Lower lobe of right lung (tissue), 2 donors: Measurements from ENCODE around the gene PDS5B. TPM values are rescaled to one million over a fixed set of nuclear protein-coding genes. Genes with fewer than 3 reads are reported as not detected.
"Not testable (repeated sequence)": the region's sequence is repeated elsewhere in the genome, so short reads cannot be mapped to it uniquely, and the experiment has no call there.

ENCODE experiments used
- ATAC-seq, 2 donors: fragments of 200-7000 bp; cut with Tn5 transposase; one replicate each; pipeline ENCODE4 v1.9.1; 2020 to 2022; ENCODE audit warnings: mild to moderate bottlenecking in 2 of 2, moderate library complexity in 2 of 2
- DNase-seq: peaks from one replicate; pipeline ENCODE4 v3.0.0-alpha.2; 2020
- H3K27ac ChIP-seq: fragments of 200-600 bp; one replicate; pipeline ENCODE4 v1.8.0; 2022
- H3K27me3 ChIP-seq: fragments of 200-600 bp; one replicate; pipeline ENCODE4 v1.8.0; 2022; ENCODE audit warnings: low read depth
- H3K36me3 ChIP-seq: fragments of 200-600 bp; one replicate; pipeline ENCODE4 v1.8.0; 2022; ENCODE audit warnings: mild to moderate bottlenecking
- H3K4me1 ChIP-seq: fragments of 200-600 bp; one replicate; pipeline ENCODE4 v1.8.0; 2022
- H3K4me3 ChIP-seq: fragments of 200-600 bp; one replicate; pipeline ENCODE4 v1.8.0; 2022; ENCODE audit warnings: mild to moderate bottlenecking
- H3K9me3 ChIP-seq: fragments of 200-600 bp; one replicate; pipeline ENCODE4 v1.8.0; 2022
- intact Hi-C: fragments of 100-400 bp; cut with DNase I; formaldehyde crosslinking; loops from one replicate; pipeline ENCODE4 v1.11.0; 2022
- total RNA-seq: library from RNA; stranded (reverse); fragmentation: NEBNext Ultra II Directional; extraction: Animal tissue kit (Norgen Biotek cat#: 25700); gene quantifications from one replicate; pipeline ENCODE4 v1.2.1, GENCODE V29; 2021
- TF ChIP-seq, protein P1 (sequence below): fragments of 200-600 bp; IDR thresholded peaks from one replicate; pipeline ENCODE4 v1.8.0; 2022; ENCODE audit warnings: antibody characterized with exemption, mild to moderate bottlenecking
- donor health status: DM: no; HTN: yes; CAD: no; lungs with severe emphysema.

Gene PDS5B
- total RNA-seq, 1 donor from 2014 or later, result 46.3 TPM

DNA sequence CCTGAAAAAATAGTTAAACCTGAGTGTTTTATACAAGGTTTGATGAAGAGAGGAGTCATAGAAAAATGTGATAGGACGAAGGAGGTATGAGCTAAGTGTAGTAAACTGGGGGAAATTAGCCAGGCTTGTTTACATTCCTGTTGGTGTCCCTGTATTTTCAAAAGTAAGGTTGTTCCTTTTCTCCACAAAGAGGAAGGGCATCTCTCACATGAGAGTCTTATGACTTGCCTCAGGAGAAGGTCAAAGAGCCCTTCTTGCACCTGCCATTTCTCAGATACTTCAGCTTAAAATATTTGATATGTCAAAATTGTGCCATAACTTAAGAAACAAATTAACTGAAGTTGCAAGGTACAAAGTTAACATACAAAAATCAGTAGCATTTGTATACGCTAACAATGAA, 44.0 kb upstream of the PDS5B start:
- peaks cover 4% of the 10 kb centered on the region for H3K4me1 ChIP-seq
- ATAC-seq (no peak), DNase-seq (no peak)
- no peaks in the 10 kb centered on the region for H3K27me3 ChIP-seq
- no peaks in the 10 kb centered on the region for H3K9me3 ChIP-seq
- H3K4me3 ChIP-seq, result no peak overlapping the region
- H3K36me3 ChIP-seq, result no peaks in the 10 kb centered on the region
- TF ChIP-seq, protein P1, sequence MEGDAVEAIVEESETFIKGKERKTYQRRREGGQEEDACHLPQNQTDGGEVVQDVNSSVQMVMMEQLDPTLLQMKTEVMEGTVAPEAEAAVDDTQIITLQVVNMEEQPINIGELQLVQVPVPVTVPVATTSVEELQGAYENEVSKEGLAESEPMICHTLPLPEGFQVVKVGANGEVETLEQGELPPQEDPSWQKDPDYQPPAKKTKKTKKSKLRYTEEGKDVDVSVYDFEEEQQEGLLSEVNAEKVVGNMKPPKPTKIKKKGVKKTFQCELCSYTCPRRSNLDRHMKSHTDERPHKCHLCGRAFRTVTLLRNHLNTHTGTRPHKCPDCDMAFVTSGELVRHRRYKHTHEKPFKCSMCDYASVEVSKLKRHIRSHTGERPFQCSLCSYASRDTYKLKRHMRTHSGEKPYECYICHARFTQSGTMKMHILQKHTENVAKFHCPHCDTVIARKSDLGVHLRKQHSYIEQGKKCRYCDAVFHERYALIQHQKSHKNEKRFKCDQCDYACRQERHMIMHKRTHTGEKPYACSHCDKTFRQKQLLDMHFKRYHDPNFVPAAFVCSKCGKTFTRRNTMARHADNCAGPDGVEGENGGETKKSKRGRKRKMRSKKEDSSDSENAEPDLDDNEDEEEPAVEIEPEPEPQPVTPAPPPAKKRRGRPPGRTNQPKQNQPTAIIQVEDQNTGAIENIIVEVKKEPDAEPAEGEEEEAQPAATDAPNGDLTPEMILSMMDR, result no peak
- intact Hi-C loops, result no loop called here
- H3K27ac ChIP-seq, result no peak overlapping the region

DNA sequence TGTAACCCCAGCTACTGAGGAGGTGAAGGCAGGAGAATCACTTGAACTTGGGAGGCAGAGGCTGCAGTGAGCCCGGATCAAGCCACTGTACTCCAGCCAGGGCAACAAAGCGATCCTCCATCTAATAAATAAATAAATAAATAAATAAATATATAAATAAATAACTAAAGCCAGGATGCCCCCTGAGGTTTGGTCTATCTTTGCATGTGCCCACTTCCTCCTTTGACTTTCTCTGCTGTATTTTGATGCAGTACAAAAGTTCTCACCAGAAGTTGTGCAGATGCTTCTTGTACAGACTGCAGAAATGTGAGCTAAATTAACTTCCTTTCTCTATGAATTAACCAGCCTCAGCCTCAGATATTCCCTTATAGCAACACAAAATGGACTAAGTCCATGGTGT, 41.2 kb upstream of the PDS5B start:
- TF ChIP-seq, protein P1, result no peak
- no peak for ATAC-seq
- no peaks in the 10 kb centered on the region for H3K9me3 ChIP-seq
- no peaks in the 10 kb centered on the region for H3K4me1 ChIP-seq
- no peaks in the 10 kb centered on the region for H3K36me3 ChIP-seq
- no peak for DNase-seq
- no peak overlapping the region for H3K4me3 ChIP-seq
- H3K27ac ChIP-seq, result no peak overlapping the region
- intact Hi-C loops, result no loop called here
- H3K27me3 ChIP-seq, result no peaks in the 10 kb centered on the region

DNA sequence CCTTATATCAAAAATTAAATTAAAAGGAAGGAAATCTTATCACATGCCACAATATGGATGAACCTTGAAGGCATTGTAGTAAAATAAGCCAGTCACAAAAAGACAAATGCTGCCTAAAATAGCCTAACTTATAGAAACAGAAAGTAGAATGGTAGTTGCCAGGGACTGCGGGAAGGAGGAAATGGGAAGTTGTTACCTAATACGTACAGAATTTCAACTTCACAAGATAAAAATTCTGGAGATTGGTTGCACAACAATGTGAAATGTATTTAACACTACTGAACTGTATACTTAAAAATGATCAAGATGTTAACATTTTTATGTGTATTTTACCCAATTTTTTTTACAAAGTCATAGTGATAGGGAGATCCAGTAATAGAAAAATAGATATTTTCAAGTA, 37.4 kb upstream of the PDS5B start:
- DNase-seq (no peak), ATAC-seq (peak in 1 of 2 donors; percentile 46)
- H3K27ac ChIP-seq, result no peak overlapping the region
- H3K4me1 ChIP-seq, result no peaks in the 10 kb centered on the region
- H3K9me3 ChIP-seq, result no peaks in the 10 kb centered on the region
- no peaks in the 10 kb centered on the region for H3K27me3 ChIP-seq
- TF ChIP-seq, protein P1, result no peak
- intact Hi-C loops, result no loop called here
- H3K4me3 ChIP-seq, result no peak overlapping the region
- no peaks in the 10 kb centered on the region for H3K36me3 ChIP-seq

DNA sequence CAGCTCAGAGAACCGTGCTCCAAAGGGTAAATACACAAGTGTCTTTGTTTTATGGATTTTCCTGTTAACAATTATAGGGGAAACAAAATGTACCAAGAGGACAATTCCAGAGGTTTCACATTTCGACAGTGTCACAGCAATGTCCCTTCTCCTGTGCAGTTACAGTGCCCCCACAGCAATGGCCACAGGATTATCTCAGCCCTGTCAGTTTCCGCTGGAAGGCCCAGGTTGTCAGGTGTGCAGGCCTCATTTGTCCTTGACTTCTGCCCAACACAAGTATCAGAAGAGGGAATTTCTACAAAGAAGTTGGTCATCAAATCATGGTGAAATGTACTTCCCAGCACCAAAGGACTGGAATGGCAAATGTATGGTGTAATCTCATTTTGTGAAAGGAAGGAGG, 36.5 kb upstream of the PDS5B start:
- Histone ChIP-seq H3K27ac (no peak overlapping the region), H3K4me1 (no peaks in the 10 kb centered on the region), H3K9me3 (no peaks in the 10 kb centered on the region), H3K36me3 (no peaks in the 10 kb centered on the region), H3K4me3 (no peak overlapping the region), H3K27me3 (no peaks in the 10 kb centered on the region)
- TF ChIP-seq, protein P1, result no peak
- intact Hi-C loops, result no loop called here
- DNase-seq (no peak), ATAC-seq (no peak)

DNA sequence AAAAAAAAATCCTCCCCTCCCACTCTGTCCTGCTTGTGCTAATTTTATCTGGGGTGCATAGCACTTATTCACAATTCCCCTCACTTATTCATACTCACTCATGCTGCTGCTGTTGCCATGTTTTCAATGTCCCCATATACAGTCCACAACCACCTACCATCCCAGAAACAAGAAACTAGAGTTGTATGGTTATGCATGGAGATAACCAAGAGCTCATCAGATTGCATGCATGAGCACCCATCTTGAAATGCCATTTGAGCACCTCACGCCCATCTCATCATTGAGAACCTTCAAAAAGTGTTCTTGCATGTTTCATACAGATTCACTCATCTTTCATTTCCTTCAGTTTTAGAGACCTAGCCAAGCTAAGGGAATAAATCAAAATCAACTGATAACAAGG, 32.5 kb upstream of the PDS5B start:
- no peak overlapping the region for H3K27ac ChIP-seq
- intact Hi-C loops, result no loop called here
- no peaks in the 10 kb centered on the region for H3K27me3 ChIP-seq
- no peaks in the 10 kb centered on the region for H3K9me3 ChIP-seq
- H3K4me1 ChIP-seq, result no peaks in the 10 kb centered on the region
- H3K36me3 ChIP-seq, result no peaks in the 10 kb centered on the region
- H3K4me3 ChIP-seq, result no peak overlapping the region
- ATAC-seq (no peak), DNase-seq (no peak)
- TF ChIP-seq, protein P1, result no peak

DNA sequence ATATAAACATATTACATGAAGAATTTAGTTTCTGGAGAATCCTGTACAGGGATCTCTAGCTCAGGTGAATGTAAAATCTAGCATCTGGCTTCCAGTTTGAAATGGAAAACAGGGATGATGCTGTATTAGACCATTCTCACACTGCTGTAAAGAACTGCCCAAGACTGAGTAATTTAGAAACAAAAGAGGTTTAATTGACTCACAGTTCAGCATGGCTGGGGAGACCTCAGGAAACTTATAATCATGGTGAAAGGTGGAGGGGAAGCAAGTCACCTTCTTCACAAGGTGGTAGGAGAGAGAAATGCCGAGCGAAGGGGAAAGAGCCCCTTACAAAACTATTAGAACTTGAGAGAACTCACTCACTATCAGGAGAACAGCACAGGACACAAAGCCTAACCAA, 30.6 kb upstream of the PDS5B start:
- Histone ChIP-seq H3K27me3 (no peaks in the 10 kb centered on the region), H3K4me3 (no peak overlapping the region), H3K4me1 (no peaks in the 10 kb centered on the region), H3K36me3 (no peaks in the 10 kb centered on the region), H3K27ac (no peak overlapping the region), H3K9me3 (no peaks in the 10 kb centered on the region)
- TF ChIP-seq, protein P1, result no peak
- DNase-seq (no peak), ATAC-seq (no peak)
- intact Hi-C loops, result no loop called here

DNA sequence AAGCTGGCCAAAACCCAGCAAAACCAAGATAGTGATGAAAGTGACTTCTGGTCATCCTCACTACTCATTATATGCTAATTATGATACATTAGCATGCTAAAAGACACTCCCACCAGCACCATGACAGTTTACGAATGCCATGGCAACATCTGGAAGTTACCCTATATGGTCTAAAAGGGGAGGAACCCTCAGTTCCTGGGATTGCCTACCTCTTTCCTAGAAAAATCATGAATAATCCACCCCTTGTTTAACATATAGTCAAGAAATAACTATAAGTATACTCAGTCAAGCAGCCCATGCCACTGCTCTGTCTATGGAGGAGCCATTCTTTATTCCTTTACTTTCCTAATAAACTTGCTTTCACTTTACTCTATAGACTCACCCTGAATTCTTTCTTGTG, 25.4 kb upstream of the PDS5B start:
- intact Hi-C loops, H3K27ac ChIP-seq, H3K9me3 ChIP-seq, ATAC-seq, H3K36me3 ChIP-seq, H3K4me3 ChIP-seq, H3K4me1 ChIP-seq, DNase-seq, H3K27me3 ChIP-seq: not testable (repeated sequence)

DNA sequence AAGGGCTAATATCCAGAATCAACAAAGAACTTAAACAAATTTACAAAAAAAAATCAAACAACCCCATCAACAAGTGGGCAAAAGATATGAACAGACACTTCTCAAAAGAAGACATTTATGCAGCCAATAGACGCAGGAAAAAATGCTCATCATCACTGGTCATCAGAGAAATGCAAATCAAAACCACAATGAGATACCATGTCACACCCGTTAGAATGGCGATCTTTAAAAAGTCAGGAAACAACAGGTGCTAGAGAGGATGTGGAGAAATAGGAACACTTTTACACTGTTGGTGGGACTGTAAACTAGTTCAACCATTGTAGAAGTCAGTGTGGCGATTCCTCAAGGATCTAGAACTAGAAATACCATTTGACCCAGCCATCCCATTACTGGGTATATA, 10.6 kb upstream of the PDS5B start:
- ATAC-seq, DNase-seq, intact Hi-C loops, H3K36me3 ChIP-seq, H3K27me3 ChIP-seq, H3K27ac ChIP-seq, H3K4me1 ChIP-seq, H3K4me3 ChIP-seq, H3K9me3 ChIP-seq: not testable (repeated sequence)
